Ishikawa (cell line): ENCODE results near the gene LRFN2.

Experiments used
- CEBPB ChIP-seq: IDR thresholded peaks from 2 replicates; pipeline ENCODE4 v1.6.1; 2012
- CREB1 ChIP-seq: IDR thresholded peaks from 2 replicates; pipeline ENCODE4 v1.6.1; 2012; ENCODE audit warnings: low read depth
- EGR1 ChIP-seq: IDR thresholded peaks from 2 replicates; pipeline ENCODE4 v1.6.1; 2012
- EP300 ChIP-seq: IDR thresholded peaks from 2 replicates; pipeline ENCODE4 v1.6.1; 2012; ENCODE audit warnings: borderline replicate concordance
- NFIC ChIP-seq: IDR thresholded peaks from 2 replicates; pipeline ENCODE4 v1.6.1; 2012
- RAD21 ChIP-seq: IDR thresholded peaks from 2 replicates; pipeline ENCODE4 v1.6.1; 2012; ENCODE audit warnings: low read depth
- TF ChIP-seq, protein P1 (sequence below): IDR thresholded peaks from 2 replicates; pipeline ENCODE4 v1.6.1; 2012; ENCODE audit warnings: low read depth, mild to moderate bottlenecking

DNA sequence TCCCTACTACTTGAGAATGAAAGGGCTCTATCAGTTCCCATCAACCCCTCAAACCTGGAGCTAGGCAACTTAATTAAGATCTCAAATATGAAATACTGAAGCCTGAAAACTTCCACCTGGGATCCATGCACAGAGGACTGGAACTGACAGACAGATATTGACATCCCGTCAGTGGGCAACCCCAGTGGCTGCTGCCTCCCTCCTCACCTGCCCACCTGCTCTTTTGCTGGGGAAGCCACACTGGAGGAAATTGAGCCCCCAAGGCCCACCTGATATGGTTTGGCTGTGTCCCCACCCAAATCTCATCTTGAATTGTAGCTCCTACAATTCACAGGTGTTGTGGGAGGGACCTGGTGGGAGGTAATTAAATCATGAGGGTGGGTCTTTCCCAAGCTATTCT is 192.8 kb downstream of the LRFN2 start:
- TF ChIP-seq CREB1 (no peak), CEBPB (no peak), EP300 (no peak), RAD21 (no peak), EGR1 (no peak), NFIC (no peak)
- TF ChIP-seq, protein P1, sequence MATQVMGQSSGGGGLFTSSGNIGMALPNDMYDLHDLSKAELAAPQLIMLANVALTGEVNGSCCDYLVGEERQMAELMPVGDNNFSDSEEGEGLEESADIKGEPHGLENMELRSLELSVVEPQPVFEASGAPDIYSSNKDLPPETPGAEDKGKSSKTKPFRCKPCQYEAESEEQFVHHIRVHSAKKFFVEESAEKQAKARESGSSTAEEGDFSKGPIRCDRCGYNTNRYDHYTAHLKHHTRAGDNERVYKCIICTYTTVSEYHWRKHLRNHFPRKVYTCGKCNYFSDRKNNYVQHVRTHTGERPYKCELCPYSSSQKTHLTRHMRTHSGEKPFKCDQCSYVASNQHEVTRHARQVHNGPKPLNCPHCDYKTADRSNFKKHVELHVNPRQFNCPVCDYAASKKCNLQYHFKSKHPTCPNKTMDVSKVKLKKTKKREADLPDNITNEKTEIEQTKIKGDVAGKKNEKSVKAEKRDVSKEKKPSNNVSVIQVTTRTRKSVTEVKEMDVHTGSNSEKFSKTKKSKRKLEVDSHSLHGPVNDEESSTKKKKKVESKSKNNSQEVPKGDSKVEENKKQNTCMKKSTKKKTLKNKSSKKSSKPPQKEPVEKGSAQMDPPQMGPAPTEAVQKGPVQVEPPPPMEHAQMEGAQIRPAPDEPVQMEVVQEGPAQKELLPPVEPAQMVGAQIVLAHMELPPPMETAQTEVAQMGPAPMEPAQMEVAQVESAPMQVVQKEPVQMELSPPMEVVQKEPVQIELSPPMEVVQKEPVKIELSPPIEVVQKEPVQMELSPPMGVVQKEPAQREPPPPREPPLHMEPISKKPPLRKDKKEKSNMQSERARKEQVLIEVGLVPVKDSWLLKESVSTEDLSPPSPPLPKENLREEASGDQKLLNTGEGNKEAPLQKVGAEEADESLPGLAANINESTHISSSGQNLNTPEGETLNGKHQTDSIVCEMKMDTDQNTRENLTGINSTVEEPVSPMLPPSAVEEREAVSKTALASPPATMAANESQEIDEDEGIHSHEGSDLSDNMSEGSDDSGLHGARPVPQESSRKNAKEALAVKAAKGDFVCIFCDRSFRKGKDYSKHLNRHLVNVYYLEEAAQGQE: no peak
